GM13977 (cell line): ENCODE measurements around the gene CPLX3.

Experiments
- DNase-seq: peaks from one replicate; pipeline ENCODE4 v3.0.0; 2012; ENCODE audit warnings: low spot score
- CTCF ChIP-seq: IDR thresholded peaks from 2 replicates; pipeline ENCODE4 v1.5.1; 2012; ENCODE audit warnings: mild to moderate bottlenecking, control low read depth; ENCODE audit not compliant: insufficient read depth; ENCODE audit errors: extremely low read depth, missing control alignments
- in situ Hi-C: fragments of 300-500 bp; cut with MboI; formaldehyde crosslinking; loops from one replicate; pipeline ENCODE4 v1.12.0; 2022; ENCODE audit warnings: low sequenced_read_pairs, low pct_unique_long_range_greater_than_20kb, mixed read lengths, inconsistent platforms; ENCODE audit not compliant: unreplicated experiment

The CPLX3 gene

GRCh38 chr15:74821091-74821789, 5.2 kb upstream of the CPLX3 start:
- TF ChIP-seq CTCF = no peak
- peak; percentile 80 for DNase-seq
- in situ Hi-C loops = no loop called here

GRCh38 chr15:74821790-74822158, 4.7 kb upstream of the CPLX3 start:
- in situ Hi-C loops = no loop called here
- DNase-seq = no peak
- no peak for TF ChIP-seq CTCF

GRCh38 chr15:74822233-74822632, 4.2 kb upstream of the CPLX3 start:
- in situ Hi-C loops = no loop called here
- DNase-seq = no peak
- no peak for TF ChIP-seq CTCF

- no peak for TF ChIP-seq CTCF
- in situ Hi-C loops = no loop called here
- no peak for DNase-seq
These were observed 3.1 kb upstream of the CPLX3 start for GRCh38 chr15:74823324-74823723.

- in situ Hi-C loops = no loop called here
- no peak for DNase-seq
- TF ChIP-seq CTCF = no peak
These were observed 1.5 kb upstream of the CPLX3 start for GRCh38 chr15:74824976-74825375.

GRCh38 chr15:74825866-74826265, 561 bp upstream of the CPLX3 start:
- TF ChIP-seq CTCF = no peak
- in situ Hi-C loops = no loop called here
- DNase-seq = no peak
